T-helper 1 cell treated with Interleukin-12 subunit alpha and Interleukin-12 subunit beta and Interleukin-4 antibody, amounts not matched to agents 30 ng/mL and 1 ng/mL, for 36 hours (primary cell): ENCODE results near the gene PKNOX1. TPM values are rescaled to one million over a fixed set of nuclear protein-coding genes. Genes with fewer than 3 reads are reported as not detected.
"Not testable (repeated sequence)": the region's sequence is repeated elsewhere in the genome, so short reads cannot be mapped to it uniquely, and the experiment has no call there.

ENCODE experiments used
- intact Hi-C: fragments of 100-400 bp; cut with micrococcal nuclease; formaldehyde crosslinking; loops from one replicate; pipeline ENCODE4 v1.15.1; 2024
- total RNA-seq: library from RNA; stranded (reverse); gene quantifications from 2 replicates; pipeline ENCODE4 v1.2.3, GENCODE V29; 2022

Gene PKNOX1
- total RNA-seq: 30.6 and 32.0 TPM in 2 replicates

- intact Hi-C loops: loop anchor here (1.0 to 10.0 kb wide), 13 partner anchors 50 to 1453 kb away; partner anchors contain the start of genes CSTB, NDUFV3, PDXK and RSPH1
These were observed at the start of gene PKNOX1 for GRCh38 chr21:42973991-42974831. TSS of gene PKNOX1 (plus strand) at chr21:42974562. CDS start at chr21:43004382, 29,820 bp downstream.

GRCh38 chr21:42925114-42925926 is 49.0 kb upstream of the PKNOX1 start, which contains the start of gene ERVH48-1:
TSS of gene ERVH48-1 (minus strand) at chr21:42925630. CDS start at chr21:42919006, 6,624 bp downstream.
- intact Hi-C loops: no loop called here

- intact Hi-C loops: not testable (repeated sequence)
These were observed 46.7 kb upstream of the PKNOX1 start for GRCh38 chr21:42927474-42928200.

GRCh38 chr21:42929969-42930368 is 44.4 kb upstream of the PKNOX1 start:
- intact Hi-C loops: no loop called here

- intact Hi-C loops: no loop called here
These were observed 42.7 kb upstream of the PKNOX1 start for GRCh38 chr21:42931560-42932235.

- intact Hi-C loops: not testable (repeated sequence)
These were observed 41.8 kb upstream of the PKNOX1 start for GRCh38 chr21:42932378-42933136.

- intact Hi-C loops: not testable (repeated sequence)
These were observed 41.0 kb upstream of the PKNOX1 start for GRCh38 chr21:42933137-42933970.

- intact Hi-C loops: not testable (repeated sequence)
These were observed 40.4 kb upstream of the PKNOX1 start for GRCh38 chr21:42933973-42934372.

- intact Hi-C loops: not testable (repeated sequence)
These were observed 38.0 kb upstream of the PKNOX1 start for GRCh38 chr21:42936360-42936759.

GRCh38 chr21:42937034-42937940 is 37.1 kb upstream of the PKNOX1 start:
- intact Hi-C loops: not testable (repeated sequence)

- intact Hi-C loops: no loop called here
These were observed 36.3 kb upstream of the PKNOX1 start for GRCh38 chr21:42937960-42938605.

- intact Hi-C loops: not testable (repeated sequence)
These were observed 35.8 kb upstream of the PKNOX1 start for GRCh38 chr21:42938606-42938995.

- intact Hi-C loops: no loop called here
These were observed 34.6 kb upstream of the PKNOX1 start for GRCh38 chr21:42939582-42940413.

- intact Hi-C loops: no loop called here
These were observed 32.7 kb upstream of the PKNOX1 start for GRCh38 chr21:42941696-42942085.

- intact Hi-C loops: no loop called here
These were observed 32.1 kb upstream of the PKNOX1 start for GRCh38 chr21:42942244-42942643.

GRCh38 chr21:42949094-42949755 is 25.1 kb upstream of the PKNOX1 start:
- intact Hi-C loops: not testable (repeated sequence)
